COLO668 (cell line): ENCODE results near the gene MARCHF11.

Experiments used
- DNase-seq: peaks from one replicate; lab custom pipeline; 2025; ENCODE audit not compliant: unreplicated experiment; lab: John Stamatoyannopoulos, UW

Gene MARCHF11

GRCh38 chr5:16057277-16057676 lies 122.3 kb downstream of the MARCHF11 start:
- DNase-seq, result no peak

GRCh38 chr5:16051246-16051755 lies 128.3 kb downstream of the MARCHF11 start:
- no peak for DNase-seq

- DNase-seq, result no peak
These were observed 129.2 kb downstream of the MARCHF11 start for GRCh38 chr5:16050414-16050813.

- DNase-seq, result no peak
These were observed 129.8 kb downstream of the MARCHF11 start for GRCh38 chr5:16049761-16050160.

- DNase-seq, result no peak
These were observed 131.5 kb downstream of the MARCHF11 start for GRCh38 chr5:16048132-16048531.

GRCh38 chr5:16043349-16043965 lies 136.1 kb downstream of the MARCHF11 start:
- DNase-seq, result no peak

- DNase-seq, result no peak
These were observed 142.3 kb downstream of the MARCHF11 start for GRCh38 chr5:16037121-16037845.

GRCh38 chr5:16034319-16035001 lies 145.1 kb downstream of the MARCHF11 start:
- DNase-seq, result no peak

- no peak for DNase-seq
These were observed 146.2 kb downstream of the MARCHF11 start for GRCh38 chr5:16033187-16033925.

GRCh38 chr5:16028708-16029107 lies 150.9 kb downstream of the MARCHF11 start:
- DNase-seq, result no peak

- no peak for DNase-seq
These were observed 153.9 kb downstream of the MARCHF11 start for GRCh38 chr5:16025681-16026080.

GRCh38 chr5:16018970-16019369 lies 160.6 kb downstream of the MARCHF11 start:
- no peak for DNase-seq

GRCh38 chr5:16017720-16018119 lies 161.9 kb downstream of the MARCHF11 start:
- DNase-seq, result no peak
